MCF 10A (cell line): ENCODE results near the gene CIAO2B. TPM values are rescaled to one million over a fixed set of nuclear protein-coding genes. Genes with fewer than 3 reads are reported as not detected.

ENCODE experiments used
- BruUV-seq: library from RNA; stranded (reverse); fragments of 400-500 nt; replicated peaks from 2 replicates; lab custom pipeline; 2021; lab: Mats Ljungman, UMichigan
- CTCF ChIA-PET: fragments of 300-600 bp; sonication (Branson Sonifier 250); formaldehyde crosslinking; extraction: SDS; loops from one replicate; lab custom pipeline; 2021; ENCODE audit warnings: antibody characterized with exemption, inconsistent platforms; lab: Yijun Ruan, JAX
- POLR2A ChIA-PET: fragments of 300-600, 350-650 bp; sonication (Branson Sonifier 250); formaldehyde crosslinking; extraction: SDS; loops from one replicate; lab custom pipeline; 2020; ENCODE audit warnings: antibody characterized with exemption, inconsistent platforms; lab: Yijun Ruan, JAX
- DNase-seq: peaks from one replicate; pipeline ENCODE4 v3.0.0-alpha.2; 2018; ENCODE audit not compliant: unreplicated experiment
- H3K27ac Mint-ChIP-seq: one replicate; pipeline ENCODE4 v1.8.0; 2022; ENCODE audit warnings: mild to moderate bottlenecking, low read depth, mixed read lengths; ENCODE audit not compliant: unreplicated experiment
- H3K27me3 Mint-ChIP-seq: one replicate; pipeline ENCODE4 v1.8.0; 2022; ENCODE audit warnings: mixed read lengths; ENCODE audit not compliant: insufficient read depth, unreplicated experiment
- H3K36me3 Mint-ChIP-seq: one replicate; pipeline ENCODE4 v1.8.0; 2022; ENCODE audit warnings: mild to moderate bottlenecking, moderate library complexity, mixed read lengths; ENCODE audit not compliant: insufficient read depth, unreplicated experiment
- H3K4me1 Mint-ChIP-seq: one replicate; pipeline ENCODE4 v1.8.0; 2022; ENCODE audit warnings: mixed read lengths; ENCODE audit not compliant: insufficient read depth, unreplicated experiment
- H3K4me3 Mint-ChIP-seq: one replicate; pipeline ENCODE4 v1.8.0; 2022; ENCODE audit warnings: mild to moderate bottlenecking, moderate library complexity, mixed read lengths; ENCODE audit not compliant: unreplicated experiment
- H3K9me3 Mint-ChIP-seq: one replicate; pipeline ENCODE4 v1.8.0; 2022; ENCODE audit warnings: mixed read lengths; ENCODE audit not compliant: unreplicated experiment
- CTCF ChIP-seq: fragments of 200-600 bp; IDR thresholded peaks from one replicate; pipeline ENCODE4 v1.8.0; 2022; ENCODE audit warnings: antibody characterized with exemption, mild to moderate bottlenecking; ENCODE audit not compliant: unreplicated experiment
- intact Hi-C: fragments of 100-400 bp; cut with micrococcal nuclease; formaldehyde crosslinking; loops from 2 replicates; pipeline ENCODE4 v1.14.1; 2022
- total RNA-seq: library from RNA; stranded (reverse); gene quantifications from 2 replicates; pipeline ENCODE4 v1.2.3, GENCODE V29; 2022

The CIAO2B gene
- total RNA-seq, 1 experiment from 2014 or later, result 133 TPM

GRCh38 chr16:66904428-66904845, 29.8 kb downstream of the CIAO2B start:
- H3K27ac Mint-ChIP-seq, result no peak overlapping the region
- no peaks in the 10 kb centered on the region for H3K36me3 Mint-ChIP-seq
- ChIA-PET POLR2A (no interaction called here), CTCF (interaction anchor here (0.7 to 5.1 kb wide), 6 partner anchors 9 to 216 kb away, joined by 3 to 30 read pairs (median 4); partner anchors contain the start of gene CDH16)
- BruUV-seq, result no TSS peak
- intact Hi-C loops, result no loop called here
- peaks cover 12% of the 10 kb centered on the region for H3K4me1 Mint-ChIP-seq
- no peak for TF ChIP-seq CTCF
- H3K4me3 Mint-ChIP-seq, result no peak overlapping the region
- H3K9me3 Mint-ChIP-seq, result no peaks in the 10 kb centered on the region
- no peak for DNase-seq
- no peaks in the 10 kb centered on the region for H3K27me3 Mint-ChIP-seq

GRCh38 chr16:66903544-66904427, 30.4 kb downstream of the CIAO2B start:
- no peak for TF ChIP-seq CTCF
- CTCF ChIA-PET, result interaction anchor here (0.7 to 5.1 kb wide), 5 partner anchors 9 to 273 kb away, joined by 3 to 30 read pairs (median 4); partner anchors contain the start of gene CDH16
- no peak for DNase-seq
- H3K9me3 Mint-ChIP-seq, result no peaks in the 10 kb centered on the region
- H3K4me1 Mint-ChIP-seq, result peaks cover 14% of the 10 kb centered on the region
- H3K27ac Mint-ChIP-seq, result no peak overlapping the region
- no TSS peak for BruUV-seq
- intact Hi-C loops, result no loop called here
- no peaks in the 10 kb centered on the region for H3K36me3 Mint-ChIP-seq
- no peaks in the 10 kb centered on the region for H3K27me3 Mint-ChIP-seq
- no peak overlapping the region for H3K4me3 Mint-ChIP-seq
- POLR2A ChIA-PET, result interaction anchor here (0.7 kb wide), 1 partner anchor 20 kb away, joined by 3 read pairs; no protein-coding TSS in a partner anchor

GRCh38 chr16:66902648-66903543, 31.3 kb downstream of the CIAO2B start:
- Mint-ChIP-seq H3K27ac (no peak overlapping the region), H3K4me3 (no peak overlapping the region), H3K9me3 (no peaks in the 10 kb centered on the region), H3K36me3 (no peaks in the 10 kb centered on the region), H3K27me3 (no peaks in the 10 kb centered on the region), H3K4me1 (peaks cover 14% of the 10 kb centered on the region)
- ChIA-PET CTCF (interaction anchor here (0.6 to 5.1 kb wide), 5 partner anchors 8 to 274 kb away, joined by 3 to 30 read pairs (median 3); no protein-coding TSS in a partner anchor), POLR2A (interaction anchor here (0.7 kb wide), 1 partner anchor 21 kb away, joined by 3 read pairs; no protein-coding TSS in a partner anchor)
- intact Hi-C loops, result no loop called here
- no peak for TF ChIP-seq CTCF
- DNase-seq, result no peak
- no TSS peak for BruUV-seq
